Activated gamma-delta T cell (primary cell): Measurements from ENCODE around the gene CDH18.

Experiments used
- DNase-seq: peaks from one replicate; lab custom pipeline; 2025; lab: John Stamatoyannopoulos, UW

CDH18 gene

GRCh38 chr5:19733612-19734495 is 254.1 kb downstream of the CDH18 start:
- no peak for DNase-seq

- no peak for DNase-seq
Observed at GRCh38 chr5:19728571-19728970, 259.4 kb downstream of the CDH18 start.

GRCh38 chr5:19719109-19719508 is 268.9 kb downstream of the CDH18 start:
- no peak for DNase-seq

- DNase-seq = no peak
Observed at GRCh38 chr5:19713740-19714139, 274.3 kb downstream of the CDH18 start.

- no peak for DNase-seq
Observed at GRCh38 chr5:19709403-19709802, 278.6 kb downstream of the CDH18 start.

- DNase-seq = no peak
Observed at GRCh38 chr5:19706776-19707175, 281.2 kb downstream of the CDH18 start.

GRCh38 chr5:19701731-19702130 is 286.3 kb downstream of the CDH18 start:
- no peak for DNase-seq

GRCh38 chr5:19694949-19695611 is 292.9 kb downstream of the CDH18 start:
- no peak for DNase-seq

GRCh38 chr5:19690978-19691377 is 297.0 kb downstream of the CDH18 start:
- DNase-seq = no peak

GRCh38 chr5:19685473-19685872 is 302.5 kb downstream of the CDH18 start:
- no peak for DNase-seq

GRCh38 chr5:19676895-19677294 is 311.1 kb downstream of the CDH18 start:
- DNase-seq = no peak

GRCh38 chr5:19660679-19661078 is 327.3 kb downstream of the CDH18 start:
- no peak for DNase-seq

- DNase-seq = no peak
Observed at GRCh38 chr5:19655627-19656026, 332.4 kb downstream of the CDH18 start.

GRCh38 chr5:19638461-19638860 is 349.5 kb downstream of the CDH18 start:
- DNase-seq = no peak

GRCh38 chr5:19630876-19631275 is 357.1 kb downstream of the CDH18 start:
- DNase-seq = no peak

- DNase-seq = no peak
Observed at GRCh38 chr5:19626211-19626610, 361.8 kb downstream of the CDH18 start.

- no peak for DNase-seq
Observed at GRCh38 chr5:19625562-19625961, 362.4 kb downstream of the CDH18 start.

- no peak for DNase-seq
Observed at GRCh38 chr5:19619571-19619970, 368.4 kb downstream of the CDH18 start.

- no peak for DNase-seq
Observed at GRCh38 chr5:19616701-19617215, 371.2 kb downstream of the CDH18 start.

- no peak for DNase-seq
Observed at GRCh38 chr5:19615661-19616060, 372.3 kb downstream of the CDH18 start.

- DNase-seq = no peak
Observed at GRCh38 chr5:19615071-19615470, 372.9 kb downstream of the CDH18 start.

- DNase-seq = no peak
Observed at GRCh38 chr5:19608444-19609002, 379.5 kb downstream of the CDH18 start.
